Upper lobe of left lung (tissue), 6 donors: Measurements from ENCODE around the gene VAT1. TPM values are rescaled to one million over a fixed set of nuclear protein-coding genes. Genes with fewer than 3 reads are reported as not detected.
A peak's percentile ranks its signal among the peaks of the same experiment; 100 is the strongest.

Source experiments
- ATAC-seq, 2 donors: fragments of 200-7000 bp; cut with Tn5 transposase; one replicate each; pipeline ENCODE4 v1.9.1; 2022; ENCODE audit warnings: mild to moderate bottlenecking in 2 of 2, moderate library complexity in 2 of 2; ENCODE audit not compliant: low FRiP score in 2 of 2
- DNase-seq, 2 donors: peaks; one replicate each; pipeline ENCODE4 v3.0.0-alpha.2; 2019 to 2020
- H3K27ac ChIP-seq, 4 donors: fragments of 200-600 bp; sonication (generic); one replicate each; pipeline ENCODE4 v1.5.1; 2016 to 2019
- H3K27me3 ChIP-seq, 4 donors: fragments of 200-600 bp; sonication (generic); one replicate each; pipeline ENCODE4 v1.5.1; 2017 to 2019
- H3K36me3 ChIP-seq, 4 donors: fragments of 200-600 bp; sonication (generic); one replicate each; pipeline ENCODE4 v1.5.1; 2016 to 2019
- H3K4me1 ChIP-seq, 4 donors: fragments of 200-600 bp; sonication (generic); one replicate each; pipeline ENCODE4 v1.5.1; 2018 to 2019
- H3K4me3 ChIP-seq, 4 donors: fragments of 200-600 bp; sonication (generic); one replicate each; pipeline ENCODE4 v1.5.1; 2017 to 2019; ENCODE audit warnings: mild to moderate bottlenecking in 2 of 4, moderate library complexity in 1 of 4
- H3K9me3 ChIP-seq, 4 donors: fragments of 200-600 bp; sonication (generic); one replicate each; pipeline ENCODE4 v1.5.1; 2018 to 2019
- CTCF ChIP-seq, 6 experiments: fragments of 450-650 bp in 4 of 6; fragments of 200-600 bp in 2 of 6; sonication (generic) in 2 of 6; IDR thresholded peaks; one replicate each; pipeline ENCODE4 v1.5.1; 2016 to 2019; ENCODE audit warnings: antibody characterized with exemption in 6 of 6
- EP300 ChIP-seq, 4 donors: sonication (generic); formaldehyde crosslinking; IDR thresholded peaks; one replicate each; pipeline ENCODE4 v1.5.1; 2017; ENCODE audit warnings: antibody characterized with exemption in 4 of 4, control low read depth in 2 of 4
- POLR2A ChIP-seq, 4 donors: fragments of 450-650 bp; IDR thresholded peaks; one replicate each; pipeline ENCODE4 v1.5.1; 2016 to 2017; ENCODE audit warnings: antibody characterized with exemption in 4 of 4, mild to moderate bottlenecking in 2 of 4
- POLR2AphosphoS5 ChIP-seq, 2 donors: sonication (generic); formaldehyde crosslinking; IDR thresholded peaks; one replicate each; pipeline ENCODE4 v1.5.1; 2017; ENCODE audit warnings: antibody characterized with exemption in 2 of 2
- WGBS, 2 donors: methylation state at CpG; one replicate each; pipeline ENCODE4 v1.1.5; 2017 to 2018; 5-methylcytosine and 5-hydroxymethylcytosine counted together
- total RNA-seq, 6 donors: library from RNA; depleted of rRNA in 4 of 6; stranded (reverse); fragments of >200 nt in 4 of 6; gene quantifications; one replicate each; pipeline versions ENCODE4 v1.1.0 to v1.2.1, GENCODE V29; 2016 to 2021
- donor health status: DM: no; HTN: no; CAD: no; lungs with moderate emphysema.
- donor health status: DM: no; HTN: yes; CAD: no; lungs with severe emphysema.

VAT1 gene
- total RNA-seq, 6 donors from 2014 or later: 122 to 343 (median 222) TPM

GRCh38 chr17:43014649-43015542, 7.3 kb downstream of the VAT1 start:
- TF ChIP-seq POLR2AphosphoS5 (IDR thresholded peaks at IDR 0.05) (no peak), EP300 (IDR thresholded peaks at IDR 0.05) (no peak), CTCF (IDR thresholded peaks at IDR 0.05) (no peak), POLR2A (IDR thresholded peaks at IDR 0.05) (no peak)
- Histone ChIP-seq H3K27ac (peak overlapping the region; percentile 64 to 85 (median 72)), H3K36me3 (peaks cover 0 to 70% (median 38%) of the 10 kb centered on the region in 4 donors), H3K9me3 (no peaks in the 10 kb centered on the region), H3K27me3 (no peaks in the 10 kb centered on the region), H3K4me1 (peaks cover 54 to 88% (median 78%) of the 10 kb centered on the region in 4 donors), H3K4me3 (no peak overlapping the region)
- WGBS, 2 donors: 62 to 64% methylated on average over 5 to 8 of the region's 8 CpGs
- ATAC-seq (peak in 1 of 2 donors; percentile 1), DNase-seq (no peak)

GRCh38 chr17:43014020-43014648, 8.1 kb downstream of the VAT1 start:
- H3K36me3 ChIP-seq: peaks cover 0 to 70% (median 38%) of the 10 kb centered on the region in 4 donors
- H3K27ac ChIP-seq: peak overlapping the region; percentile 64 to 85 (median 72)
- 73 to 76% methylated on average over 6 to 11 of the region's 12 CpGs for WGBS, 2 donors
- DNase-seq (no peak), ATAC-seq (no peak)
- no peaks in the 10 kb centered on the region for H3K27me3 ChIP-seq
- no peak for TF ChIP-seq POLR2AphosphoS5 (IDR thresholded peaks at IDR 0.05)
- TF ChIP-seq POLR2A (IDR thresholded peaks at IDR 0.05): no peak
- TF ChIP-seq EP300 (IDR thresholded peaks at IDR 0.05): no peak
- TF ChIP-seq CTCF (IDR thresholded peaks at IDR 0.05): no peak
- no peaks in the 10 kb centered on the region for H3K9me3 ChIP-seq
- H3K4me1 ChIP-seq: peaks cover 46 to 85% (median 73%) of the 10 kb centered on the region in 4 donors
- no peak overlapping the region for H3K4me3 ChIP-seq

- TF ChIP-seq POLR2AphosphoS5 (IDR thresholded peaks at IDR 0.05) (no peak), EP300 (IDR thresholded peaks at IDR 0.05) (no peak), CTCF (IDR thresholded peaks at IDR 0.05) (no peak), POLR2A (IDR thresholded peaks at IDR 0.05) (no peak)
- peaks cover 0 to 64% (median 38%) of the 10 kb centered on the region in 4 donors for H3K36me3 ChIP-seq
- DNase-seq: no peak
Measured at GRCh38 chr17:43013296-43013695, 8.9 kb downstream of the VAT1 start.

GRCh38 chr17:43011728-43012472, 10.3 kb downstream of the VAT1 start:
- peaks cover 0 to 50% (median 34%) of the 10 kb centered on the region in 4 donors for H3K36me3 ChIP-seq
- H3K4me3 ChIP-seq: no peak overlapping the region
- peak overlapping the region in 3 of 4 donors; percentile 8 to 85 (median 58) for H3K27ac ChIP-seq
- H3K27me3 ChIP-seq: no peaks in the 10 kb centered on the region
- no peak for TF ChIP-seq POLR2AphosphoS5 (IDR thresholded peaks at IDR 0.05)
- TF ChIP-seq EP300 (IDR thresholded peaks at IDR 0.05): no peak
- peaks cover 45 to 79% (median 69%) of the 10 kb centered on the region in 4 donors for H3K4me1 ChIP-seq
- H3K9me3 ChIP-seq: no peaks in the 10 kb centered on the region
- DNase-seq (no peak), ATAC-seq (no peak)
- WGBS, 2 donors: 73 to 77% methylated on average over 14 to 15 of the region's 15 CpGs

More at GRCh38 chr17:43013296-43013695, 8.9 kb downstream of the VAT1 start:
- H3K4me1 ChIP-seq: peaks cover 40 to 77% (median 66%) of the 10 kb centered on the region in 4 donors
- H3K27ac ChIP-seq: peak overlapping the region in 3 of 4 donors; percentile 57 to 85 (median 77)
- no peaks in the 10 kb centered on the region for H3K9me3 ChIP-seq
- no peak overlapping the region for H3K4me3 ChIP-seq
- no peak for ATAC-seq
- H3K27me3 ChIP-seq: no peaks in the 10 kb centered on the region
- WGBS, 2 donors: 82 to 85% methylated on average over 7 to 8 of the region's 8 CpGs
